Right lung (tissue), 5 donors: ENCODE measurements around the gene EXOC2. TPM values are rescaled to one million over a fixed set of nuclear protein-coding genes. Genes with fewer than 3 reads are reported as not detected.

Source experiments
- DNase-seq, 2 donors: peaks; one replicate each; pipeline ENCODE4 v3.0.0-alpha.2; 2013
- polyA plus RNA-seq, 5 donors: library from polyadenylated mRNA; unstranded; fragments of 120-200 nt; gene quantifications; one replicate each; pipeline versions ENCODE4 v1.2.1 to v1.2.3, GENCODE V29; 2013; ENCODE audit warnings: inconsistent platforms in 1 of 5, low replicate concordance in 1 of 5; ENCODE audit not compliant: insufficient read length in 5 of 5, insufficient read depth in 1 of 5

The EXOC2 gene
- polyA plus RNA-seq, 5 donors = 25.3 to 31.5 (median 28.4) TPM

DNA sequence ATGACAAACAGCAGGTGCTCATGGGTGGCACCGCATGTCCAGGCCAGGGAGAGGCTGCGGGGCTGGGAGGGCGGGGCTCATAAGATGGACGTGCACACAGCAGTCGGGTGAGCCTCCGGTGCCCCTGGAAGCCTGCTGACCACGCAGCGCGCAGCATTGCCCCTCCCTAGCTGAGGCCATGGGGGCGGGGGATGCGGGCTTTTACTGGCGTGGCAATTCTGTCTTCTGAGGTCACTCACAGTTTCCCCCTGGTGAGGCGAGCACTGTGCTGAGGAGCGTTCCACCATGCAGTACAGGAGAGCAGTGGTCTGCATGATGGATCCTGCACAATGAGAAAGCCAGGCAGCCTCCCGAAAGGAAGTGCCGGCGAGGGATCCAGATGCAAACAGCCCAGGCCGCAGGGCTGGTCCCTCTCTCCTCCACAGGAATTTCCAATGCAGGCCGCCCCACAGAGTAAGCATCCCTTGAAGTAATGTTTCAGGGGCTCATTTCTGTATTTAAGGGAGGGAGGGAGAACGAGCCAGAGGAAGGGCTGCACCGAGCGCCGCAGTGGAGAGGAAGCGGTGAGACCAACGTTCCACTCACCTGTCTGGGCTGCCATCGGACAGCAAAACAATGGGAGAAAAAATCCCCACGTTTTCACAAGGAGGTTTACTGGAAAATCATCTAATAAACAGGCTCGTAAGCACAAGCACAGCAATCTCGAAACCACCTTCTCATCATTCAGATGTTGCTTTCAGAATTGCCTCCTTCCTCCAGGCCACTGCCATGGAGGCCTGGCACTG is 245.4 kb downstream of the EXOC2 start:
- DNase-seq = no peak

DNA sequence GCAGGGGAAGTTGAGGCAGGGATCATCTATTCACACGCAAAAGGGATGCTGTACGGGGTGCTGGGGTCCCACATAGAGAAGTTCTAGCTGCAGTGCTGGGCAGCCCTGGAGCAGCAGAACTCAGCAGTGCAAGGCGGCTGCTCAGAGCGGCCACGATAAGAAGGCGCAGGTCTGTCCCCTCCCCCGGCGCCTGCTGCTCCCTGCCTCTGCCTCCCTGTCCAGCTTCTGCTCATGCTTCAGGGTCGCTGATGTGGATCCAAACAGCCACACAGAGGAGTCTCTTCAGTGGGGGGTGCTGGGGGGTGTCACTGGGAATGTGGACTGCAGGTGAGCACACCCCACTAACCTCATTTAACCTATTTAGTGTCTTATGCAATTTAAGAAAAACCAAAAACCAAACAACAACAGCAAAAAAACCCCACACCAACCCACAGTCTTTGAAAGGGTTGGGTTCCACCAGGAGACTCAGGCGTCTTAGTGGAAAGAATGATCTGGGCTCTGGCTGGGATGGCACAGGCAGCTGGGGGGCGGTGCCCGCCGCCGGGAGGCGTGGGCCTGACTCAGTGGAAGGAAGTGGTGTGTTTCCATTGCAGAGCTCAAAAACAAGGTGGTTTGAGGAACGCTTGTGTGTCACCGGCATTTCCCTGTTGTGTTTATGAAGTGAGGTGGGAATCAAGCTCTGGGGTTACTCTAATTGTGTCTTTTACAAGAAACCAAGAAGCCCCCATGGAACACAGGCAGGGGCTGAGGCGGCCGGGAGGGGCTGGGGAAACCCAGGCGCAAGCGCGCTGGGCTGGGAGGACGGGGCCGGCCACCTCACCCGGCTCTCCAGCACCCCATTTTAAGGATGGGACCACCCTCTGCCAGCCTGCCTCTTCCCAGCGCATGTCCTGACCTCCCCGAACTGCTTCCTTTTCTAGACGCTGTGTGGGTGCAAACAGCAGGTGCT is 246.2 kb downstream of the EXOC2 start:
- no peak for DNase-seq

DNA sequence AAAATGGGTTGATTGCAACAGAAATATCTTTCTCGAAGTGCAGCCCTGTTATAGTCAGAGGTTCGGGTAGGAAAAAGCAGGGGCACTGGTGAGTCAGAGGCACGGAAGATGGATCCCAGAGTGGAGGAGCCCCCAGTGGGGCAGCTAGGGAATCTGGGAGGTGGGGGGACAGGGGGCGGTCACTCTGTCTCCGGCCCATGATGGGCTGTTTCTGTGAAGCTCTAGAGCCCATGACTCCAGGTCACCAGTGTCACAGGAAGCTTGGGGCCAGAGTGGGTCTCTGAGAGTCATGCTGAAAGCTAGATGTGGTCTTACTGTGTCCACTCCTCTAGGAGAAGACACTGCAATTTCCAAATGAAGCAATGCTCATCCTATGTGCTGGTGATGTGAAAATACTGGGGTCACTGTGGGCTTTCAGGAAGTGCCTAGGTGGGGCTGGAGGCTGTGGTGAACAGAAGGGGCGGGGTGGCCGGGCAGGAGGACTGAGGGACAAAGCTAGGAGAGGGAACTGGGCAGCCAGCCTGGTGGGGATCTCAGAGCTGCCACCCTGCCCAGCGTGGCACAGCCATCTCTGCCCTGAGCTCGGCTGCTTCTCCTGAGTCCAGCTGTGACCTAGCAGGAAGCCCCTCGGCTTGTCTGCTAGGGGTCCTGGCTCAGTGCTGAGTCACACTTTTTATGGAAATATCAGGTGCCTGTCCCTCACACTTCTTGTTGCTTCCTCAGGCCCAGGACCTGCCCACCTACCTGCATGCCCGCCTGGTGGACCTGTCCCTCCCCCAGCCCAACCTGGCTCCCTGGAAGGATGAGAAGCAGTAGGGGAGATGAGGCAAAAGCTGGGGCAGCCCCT is 247.1 kb downstream of the EXOC2 start:
- no peak for DNase-seq

DNA sequence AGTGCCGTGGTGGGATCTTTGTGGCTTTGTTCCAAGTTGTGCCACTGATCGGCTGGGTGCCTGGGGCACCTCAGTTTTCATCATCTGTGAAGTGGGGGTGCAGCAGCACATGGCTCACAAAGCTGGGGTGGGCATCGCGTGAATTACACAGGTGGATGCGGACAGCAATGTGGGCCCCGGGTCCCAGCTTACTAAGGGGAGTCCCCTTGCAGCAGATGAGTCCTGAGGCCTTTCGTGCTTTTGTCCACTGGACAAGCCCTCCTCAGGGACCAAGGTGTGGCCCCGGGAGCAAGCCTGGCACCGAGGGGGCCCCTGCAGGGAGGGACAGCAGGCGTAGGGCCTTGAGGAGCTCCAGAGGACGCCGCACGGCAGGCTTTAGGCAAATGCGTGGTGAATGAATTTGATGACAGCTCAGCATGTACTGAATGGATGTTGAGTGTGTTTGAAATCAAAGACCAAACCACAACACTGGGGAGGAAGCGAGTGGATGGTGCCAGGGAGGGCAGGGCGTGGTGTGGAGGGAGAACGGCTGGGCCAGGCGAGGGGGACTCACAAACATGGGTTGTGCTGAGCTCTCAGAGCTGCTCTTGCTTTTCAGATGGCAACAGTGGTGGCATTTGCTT is 248.2 kb downstream of the EXOC2 start:
- no peak for DNase-seq

DNA sequence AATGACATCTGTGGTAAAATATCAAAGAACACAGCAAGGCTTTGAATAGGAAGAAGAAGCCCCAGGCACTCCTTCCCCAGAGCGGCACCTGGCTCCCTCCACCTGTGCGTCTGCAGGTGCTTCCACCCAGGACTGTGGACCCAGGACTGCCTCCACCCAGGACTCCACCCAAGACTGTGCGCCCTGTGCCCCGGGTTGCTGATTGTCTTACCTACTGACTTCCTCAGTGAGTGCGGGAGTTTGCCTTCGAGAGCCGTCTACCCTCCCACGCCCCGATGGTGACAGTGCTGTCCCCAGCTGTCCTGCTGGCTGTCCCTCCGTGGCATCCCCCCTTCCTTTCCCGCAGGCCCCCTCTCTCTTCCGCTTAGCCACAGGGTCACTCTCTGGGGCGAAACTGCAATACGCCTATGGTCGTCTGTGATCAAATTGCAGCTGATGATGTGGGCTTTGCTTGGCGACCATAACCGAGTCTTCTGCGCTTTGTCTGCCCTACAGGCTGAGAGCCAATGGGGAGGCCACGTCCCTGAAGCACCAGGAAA is 249.2 kb downstream of the EXOC2 start:
- DNase-seq = no peak

DNA sequence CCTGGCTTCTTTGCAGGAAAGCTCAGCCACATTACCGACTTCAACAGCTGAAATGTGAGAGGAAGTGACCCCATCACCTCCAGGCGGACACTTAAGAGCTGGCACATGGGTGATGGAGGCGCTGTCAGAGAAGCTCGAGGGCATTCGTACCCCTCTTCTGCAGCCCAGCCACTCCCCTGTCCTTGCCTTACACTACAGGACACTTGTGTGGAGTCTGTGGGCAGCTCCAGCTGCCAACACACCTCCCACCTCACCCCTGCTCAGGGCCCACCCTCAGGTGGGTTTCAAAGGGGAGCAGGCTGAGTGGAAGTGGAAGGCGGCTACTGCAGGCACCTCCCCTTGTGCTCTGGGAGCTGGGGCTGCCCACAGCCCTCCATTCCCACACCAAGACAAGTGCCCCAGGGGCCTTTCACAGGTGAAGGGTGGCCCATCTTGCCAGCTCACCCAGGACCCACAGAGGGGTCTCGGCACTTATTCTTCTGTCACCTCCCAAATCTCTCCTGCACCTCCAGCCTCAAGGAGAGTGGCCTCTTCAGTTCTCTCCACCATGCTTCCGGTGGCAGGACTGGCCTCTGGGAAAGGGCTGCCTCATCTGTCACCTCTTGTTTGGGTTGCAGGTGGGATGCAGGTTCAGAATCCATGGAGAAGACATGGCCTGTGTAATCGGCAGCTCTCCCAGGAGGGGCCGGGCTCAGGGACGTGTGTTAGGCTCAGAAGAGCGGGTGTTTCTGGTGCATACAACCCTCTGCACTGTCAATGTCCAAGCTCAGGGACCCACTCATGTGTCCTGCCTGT is 251.6 kb downstream of the EXOC2 start:
- no peak for DNase-seq

DNA sequence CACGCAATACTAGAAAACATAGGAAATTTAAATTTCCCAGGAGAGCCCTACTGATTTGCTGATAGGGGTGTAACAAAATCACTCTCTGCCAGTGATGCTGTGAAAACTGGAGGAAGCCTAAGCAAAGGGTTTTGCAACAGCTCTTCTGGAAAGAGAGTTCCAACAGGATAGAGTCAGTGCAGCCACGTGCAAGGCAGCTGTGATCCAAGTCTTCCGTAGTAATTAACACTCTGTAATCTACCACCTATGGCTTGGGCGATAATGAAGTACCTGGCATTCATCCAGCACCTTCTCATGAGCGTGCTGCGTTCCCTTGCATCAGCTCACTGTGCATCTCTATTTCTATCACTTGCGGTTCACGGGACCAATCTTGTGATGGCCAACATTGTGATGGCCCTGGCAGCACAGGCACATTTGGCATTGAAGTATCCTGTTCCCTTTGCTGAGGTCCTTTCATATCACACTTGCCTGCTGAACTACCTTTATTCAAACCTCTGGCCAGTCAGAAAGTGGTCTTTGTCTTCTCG is 253.2 kb downstream of the EXOC2 start:
- DNase-seq = no peak

DNA sequence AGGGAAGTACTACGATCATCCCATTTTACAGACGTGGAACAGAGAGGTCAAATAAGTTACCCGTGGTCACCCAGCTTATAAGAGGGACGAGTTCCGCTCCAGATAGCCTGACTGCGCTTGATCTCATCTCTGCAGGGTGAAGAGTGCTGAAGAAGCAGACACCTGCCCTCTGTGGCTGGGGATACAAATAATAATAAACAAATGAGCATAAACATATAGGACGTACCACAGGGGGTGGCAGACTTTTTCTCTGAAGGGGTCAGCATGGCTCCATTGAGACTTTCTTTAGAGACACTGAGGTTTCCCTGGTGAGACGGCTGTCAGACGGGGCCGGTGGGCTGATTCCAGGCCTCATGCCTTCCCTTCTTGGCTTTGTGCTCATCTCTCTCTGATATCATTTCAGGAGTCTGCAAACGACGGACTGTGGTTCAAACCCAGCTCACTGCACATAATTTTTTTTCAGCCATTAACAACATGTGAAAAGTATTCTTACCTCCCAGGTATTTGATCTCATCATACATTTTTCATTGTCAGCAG is 254.2 kb downstream of the EXOC2 start:
- no peak for DNase-seq

DNA sequence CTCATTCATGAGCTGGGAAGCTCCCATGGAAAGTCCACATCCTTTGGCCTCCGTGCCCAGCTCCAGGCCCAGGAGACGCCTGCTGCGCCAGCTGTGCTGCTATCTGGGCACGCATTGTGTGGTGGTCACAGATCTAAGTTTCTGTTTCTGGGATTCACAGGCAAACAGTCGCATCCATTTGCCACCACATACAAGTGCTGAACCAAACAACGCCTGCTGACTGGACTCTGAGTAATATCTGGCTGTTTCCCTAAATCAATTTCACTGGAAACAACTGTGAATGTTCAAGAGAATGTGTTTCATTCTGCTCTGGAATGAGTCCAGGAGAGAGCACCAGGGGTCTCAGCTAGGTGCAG is 255.9 kb downstream of the EXOC2 start:
- no peak for DNase-seq

DNA sequence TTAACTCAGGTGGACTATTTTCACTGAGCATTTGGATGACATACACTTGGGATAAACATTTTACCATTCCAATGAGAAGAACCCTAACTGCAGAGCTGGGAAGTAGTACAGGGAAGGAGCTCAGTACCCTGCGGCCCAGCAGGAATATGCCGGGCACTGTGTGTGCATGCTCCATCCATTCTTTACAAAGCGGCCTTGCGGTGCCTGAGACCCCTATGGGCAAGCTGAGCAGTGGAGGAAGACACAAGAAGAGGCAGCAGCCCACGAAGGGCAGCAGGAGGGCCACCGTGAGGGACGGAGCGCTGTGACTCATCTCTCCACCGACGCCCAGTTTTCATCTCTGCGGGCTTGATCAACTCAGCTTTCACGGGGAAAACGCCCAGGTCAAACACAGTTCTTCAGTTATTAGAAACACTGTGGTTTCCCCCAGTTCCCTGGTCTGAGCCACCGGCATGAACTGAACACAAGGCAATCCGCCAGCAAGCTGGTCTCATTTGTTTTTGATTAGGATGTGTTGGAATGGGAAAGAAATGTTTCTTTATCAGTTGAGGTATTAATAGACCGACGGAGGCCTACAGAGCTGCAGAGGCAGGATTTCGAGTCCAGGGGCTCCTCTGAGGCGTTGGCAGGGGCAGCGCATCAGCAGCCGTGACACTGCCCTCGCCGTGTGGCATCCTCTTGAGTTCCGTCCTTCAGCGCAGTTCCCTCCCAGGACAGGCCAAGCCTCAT is 256.5 kb downstream of the EXOC2 start:
- no peak for DNase-seq

DNA sequence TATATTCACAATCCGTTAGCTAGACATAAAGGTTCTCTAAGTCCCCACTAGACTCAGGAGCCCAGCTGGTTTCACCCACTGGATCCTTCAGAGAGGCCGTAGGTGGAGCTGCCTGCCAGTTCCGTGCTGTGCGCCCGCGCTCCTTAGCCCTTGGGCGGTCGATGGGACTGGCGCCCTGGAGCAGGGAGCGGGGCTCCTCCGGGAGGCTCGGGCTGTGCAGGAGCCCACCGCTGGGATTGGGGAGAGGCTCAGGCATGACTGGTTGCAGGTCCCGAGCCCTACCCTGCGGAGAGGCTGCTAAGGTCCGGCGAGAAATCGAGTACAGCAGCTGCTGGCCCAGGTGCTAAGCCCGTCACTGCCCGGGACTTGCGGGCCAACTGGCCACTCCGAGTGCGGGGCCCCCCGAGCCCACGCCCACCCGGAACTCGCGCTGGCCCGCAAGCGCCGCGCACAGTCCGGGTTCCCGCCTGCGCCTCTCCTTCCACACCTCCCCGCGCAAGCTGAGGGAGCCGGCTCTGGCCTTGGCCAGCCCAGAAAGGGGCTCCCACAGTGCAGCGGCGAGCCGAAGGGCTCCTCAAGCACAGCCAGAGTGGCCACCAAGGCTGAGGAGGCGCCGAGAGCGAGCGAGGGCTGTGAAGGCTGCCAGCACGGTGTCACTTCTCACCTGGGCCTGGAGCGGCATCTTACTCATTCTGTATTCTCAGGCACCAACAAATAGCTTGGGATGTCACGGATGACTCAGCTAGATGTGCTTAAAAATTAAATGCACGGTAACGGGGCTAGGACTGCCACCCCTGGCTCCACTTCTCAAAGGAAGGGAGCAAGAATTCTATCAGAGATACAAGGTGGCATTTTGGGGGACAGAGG is 257.3 kb downstream of the EXOC2 start:
- no peak for DNase-seq

Other genes starting within 250 kb of the EXOC2 start
- under 1 TPM in 3 of 5 donors, not detected in 2; 0.25 to 0.40 (median 0.31) TPM for gene HUS1B, start 36.0 kb downstream of the EXOC2 start, polyA plus RNA-seq